OCI-LY3 (cell line): ENCODE results near the gene GNGT2.

Experiments used
- H2AFZ ChIP-seq: fragments of 200-600, 300-600 bp; shearing (Covaris generic); 2 replicates; pipeline ENCODE4 v1.6.0; 2014; ENCODE audit warnings: antibody characterized with exemption, low read depth, low read length
- H3K27ac ChIP-seq: fragments of 200-600, 300-600 bp; sonication (generic); 2 replicates; pipeline ENCODE4 v1.5.1; 2014; ENCODE audit warnings: mild to moderate bottlenecking, low read length, moderate library complexity, mixed read lengths
- H3K27me3 ChIP-seq: fragments of 200-600, 300-600 bp; sonication (generic); 2 replicates; pipeline ENCODE4 v1.6.1; 2014; ENCODE audit warnings: low read depth, low read length, mixed read lengths
- H3K36me3 ChIP-seq: fragments of 200-600, 300-600 bp; sonication (generic); replicated peaks from 2 replicates; pipeline ENCODE3; 2014; ENCODE audit warnings: low read depth, low read length, mixed read lengths
- H3K4me1 ChIP-seq: fragments of 300-600, 200-600 bp; sonication (generic); 2 replicates; pipeline ENCODE4 v1.6.1; 2014; ENCODE audit warnings: low read length, mixed read lengths
- H3K4me2 ChIP-seq: fragments of 200-600, 300-600 bp; sonication (generic); 2 replicates; pipeline ENCODE4 v1.6.1; 2014; ENCODE audit warnings: low read length, mixed read lengths
- H3K4me3 ChIP-seq: fragments of 300-600, 200-600 bp; sonication (generic); 2 replicates; pipeline ENCODE4 v1.5.1; 2014; ENCODE audit warnings: antibody characterized with exemption, mild to moderate bottlenecking, low read length, moderate library complexity
- H3K79me2 ChIP-seq: fragments of 300-600, 200-600 bp; shearing (Covaris generic); 2 replicates; pipeline ENCODE4 v1.6.1; 2014; ENCODE audit warnings: mild to moderate bottlenecking, low read length, mixed read lengths
- H3K9ac ChIP-seq: fragments of 300-600, 200-600 bp; shearing (Covaris generic); 2 replicates; pipeline ENCODE4 v1.6.0; 2014; ENCODE audit warnings: mild to moderate bottlenecking, low read length, moderate library complexity
- H3K9me3 ChIP-seq: fragments of 200-600, 300-600 bp; shearing (Covaris generic); 2 replicates; pipeline ENCODE4 v1.6.1; 2014; ENCODE audit warnings: low read length, mixed read lengths; ENCODE audit not compliant: insufficient read depth
- H4K20me1 ChIP-seq: fragments of 200-600, 300-600 bp; sonication (generic); 2 replicates; pipeline ENCODE4 v1.6.1; 2016; ENCODE audit warnings: low read length, mixed read lengths; ENCODE audit not compliant: insufficient read depth
- CTCF ChIP-seq: fragments of 200-600, 300-600 bp; sonication (generic); IDR thresholded peaks from 2 replicates; pipeline ENCODE4 v1.5.1; 2014; ENCODE audit warnings: antibody characterized with exemption, low read length, low read depth
- EZH2phosphoT487 ChIP-seq: fragments of 200-600 bp; shearing (Covaris generic); IDR thresholded peaks from 2 replicates; pipeline ENCODE4 v1.6.1; 2018; ENCODE audit warnings: antibody characterized with exemption, mixed run types, low read depth

GNGT2 gene

DNA sequence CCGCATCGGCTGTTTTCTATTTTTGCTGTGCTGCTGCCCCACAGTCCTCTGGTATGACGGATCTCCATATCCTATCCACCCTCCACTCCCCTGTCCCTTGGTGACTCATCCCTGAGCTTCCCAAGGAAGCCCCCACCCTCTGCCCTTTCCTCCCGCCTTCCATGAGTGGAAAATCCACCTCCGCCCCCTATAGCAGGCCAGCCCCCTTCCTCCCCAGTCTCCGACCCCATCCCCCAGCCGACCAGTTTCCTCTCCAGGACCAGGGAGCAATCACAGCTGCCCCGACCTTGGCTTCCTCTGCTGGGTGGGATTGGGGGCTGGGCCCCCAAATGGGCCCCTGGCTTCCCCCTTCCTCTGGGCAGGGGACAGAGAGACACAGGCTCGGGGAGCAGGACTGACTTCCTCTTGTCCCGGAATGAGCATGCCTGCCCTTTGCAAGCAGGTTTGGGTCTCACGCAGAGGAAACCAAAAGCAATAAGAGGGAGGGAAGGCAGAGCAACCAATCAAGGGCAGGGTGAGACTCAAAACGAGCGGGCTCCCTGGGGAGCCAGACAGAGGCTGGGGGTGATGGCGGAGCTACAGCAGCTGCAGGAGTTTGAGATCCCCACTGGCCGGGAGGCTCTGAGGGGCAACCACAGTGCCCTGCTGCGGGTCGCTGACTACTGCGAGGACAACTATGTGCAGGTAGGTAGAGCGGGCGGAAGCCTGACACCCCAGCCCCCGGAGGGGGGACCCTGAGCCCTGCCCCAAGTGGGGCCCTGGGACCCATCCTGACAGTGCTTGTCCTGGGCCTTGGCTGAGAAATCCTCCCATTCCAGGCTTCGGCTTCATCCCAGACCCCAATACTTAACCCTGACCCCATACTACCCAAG is at the start of gene GNGT2, which contains the start of gene ABI3:
TSS of gene GNGT2 (minus strand) at position 417 of the 872 bp plus-strand sequence. CDS start 3,152 bp downstream, outside the sequence.
TSS of gene ABI3 (plus strand) at position 550 of the 872 bp plus-strand sequence. CDS start at position 568, 18 bp downstream.
- Histone ChIP-seq H3K4me3 (peak within 1 kb of the TSS; percentile 91), H3K27ac (peak within 1 kb of the TSS; percentile 57), H3K79me2 (peaks cover 5% of the 10 kb centered on the region; the same call in 1 of the 2 replicates), H2AFZ (peak within 1 kb of the TSS; percentile 90), H4K20me1 (no peaks in the 10 kb centered on the region), H3K27me3 (no peaks in the 10 kb centered on the region), H3K36me3 (peaks cover 3% of the 10 kb centered on the region), H3K9me3 (no peaks in the 10 kb centered on the region), H3K9ac (peak within 1 kb of the TSS; percentile 94), H3K4me2 (peak within 1 kb of the TSS; percentile 96), H3K4me1 (peaks cover 46% of the 10 kb centered on the region)
- TF ChIP-seq CTCF (no peak), EZH2phosphoT487 (no peak)

- Histone ChIP-seq H3K9ac (peak overlapping the region; percentile 43), H3K79me2 (no peaks in the 10 kb centered on the region), H2AFZ (peak overlapping the region; percentile 67), H3K4me2 (peak overlapping the region; percentile 74), H3K4me3 (peak overlapping the region; percentile 69), H4K20me1 (no peaks in the 10 kb centered on the region), H3K36me3 (no peaks in the 10 kb centered on the region), H3K4me1 (peaks cover 3% of the 10 kb centered on the region; the same call in 1 of the 2 replicates), H3K9me3 (no peaks in the 10 kb centered on the region), H3K27me3 (no peaks in the 10 kb centered on the region), H3K27ac (no peak overlapping the region)
- TF ChIP-seq CTCF: no peak
- no peak for TF ChIP-seq EZH2phosphoT487
These were observed 49.3 kb upstream of the GNGT2 start for GRCh38 chr17:49259663-49260010.

GRCh38 chr17:49258394-49258793 is 48.0 kb upstream of the GNGT2 start:
- Histone ChIP-seq H3K9me3 (no peaks in the 10 kb centered on the region), H4K20me1 (no peaks in the 10 kb centered on the region), H3K27ac (no peak overlapping the region), H3K79me2 (no peaks in the 10 kb centered on the region), H3K9ac (no peak overlapping the region), H3K4me3 (no peak overlapping the region), H3K4me1 (peaks cover 3% of the 10 kb centered on the region; the same call in 1 of the 2 replicates), H2AFZ (no peak overlapping the region), H3K36me3 (no peaks in the 10 kb centered on the region), H3K27me3 (no peaks in the 10 kb centered on the region), H3K4me2 (no peak overlapping the region)
- no peak for TF ChIP-seq EZH2phosphoT487
- no peak for TF ChIP-seq CTCF

DNA sequence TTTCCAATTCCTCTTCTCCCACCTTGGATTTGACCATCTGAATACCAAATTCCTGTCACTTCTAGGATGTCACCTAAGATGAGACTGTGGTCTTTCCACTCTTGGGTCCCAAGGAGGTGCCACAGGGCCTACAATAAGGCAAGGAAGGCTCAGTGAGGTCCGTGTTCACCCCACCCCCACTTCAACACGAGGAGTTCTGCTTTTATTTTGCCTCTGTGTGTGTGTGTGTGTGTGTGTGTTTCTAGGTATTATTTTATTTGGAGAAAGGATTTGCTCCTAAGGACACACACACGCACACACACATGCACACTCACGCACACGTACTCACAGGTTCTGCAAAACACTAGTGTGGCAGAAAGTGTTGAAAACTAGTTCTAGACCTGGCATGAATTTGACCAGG is 44.8 kb upstream of the GNGT2 start:
- Histone ChIP-seq H3K27me3 (no peaks in the 10 kb centered on the region), H3K4me2 (no peak overlapping the region), H3K9me3 (no peaks in the 10 kb centered on the region), H2AFZ (no peak overlapping the region), H3K9ac (no peak overlapping the region), H3K4me1 (peaks cover 3% of the 10 kb centered on the region; the same call in 1 of the 2 replicates), H4K20me1 (no peaks in the 10 kb centered on the region), H3K79me2 (no peaks in the 10 kb centered on the region), H3K27ac (no peak overlapping the region), H3K36me3 (no peaks in the 10 kb centered on the region), H3K4me3 (no peak overlapping the region)
- TF ChIP-seq EZH2phosphoT487: no peak
- no peak for TF ChIP-seq CTCF
